A549 (cell line): ENCODE results near the gene UXS1.
A peak's percentile ranks its signal among the peaks of the same experiment; 100 is the strongest.

Source experiments
- CBX2 ChIP-seq: fragments of 200-600 bp; sonication (generic); IDR thresholded peaks from 2 replicates; pipeline ENCODE4 v1.6.1; 2016; ENCODE audit warnings: low read depth, mild to moderate bottlenecking, borderline replicate concordance
- CTCF ChIP-seq: fragments of >200 bp; sonication (Bioruptor Twin); formaldehyde crosslinking; IDR thresholded peaks from 3 replicates; pipeline ENCODE4 v1.5.1; 2016
- FOSB ChIP-seq: fragments of 250-450 bp; sonication (Bioruptor Pico); IDR thresholded peaks from 2 replicates; pipeline ENCODE4 v1.5.0; 2020; ENCODE audit warnings: mild to moderate bottlenecking, moderate library complexity
- FOSL2 ChIP-seq, 2 experiments: fragments of 450-650 bp in 1 of 2; fragments of >200 bp in 1 of 2; sonication (Bioruptor Twin) in 1 of 2; formaldehyde crosslinking; IDR thresholded peaks; 2 replicates each; pipeline versions ENCODE4 v1.5.0 to v1.6.1; 2016 to 2020; ENCODE audit warnings: mild to moderate bottlenecking in 1 of 2, moderate library complexity in 1 of 2
- MAFK ChIP-seq: fragments of 450-650 bp; IDR thresholded peaks from 2 replicates; pipeline ENCODE4 v1.6.1; 2014; ENCODE audit not compliant: partially characterized antibody
- MAZ ChIP-seq: fragments of 150-350 bp; IDR thresholded peaks from 2 replicates; pipeline ENCODE4 v1.6.1; 2014; ENCODE audit warnings: antibody characterized with exemption, low read depth, low read length, borderline replicate concordance
- NR3C1 ChIP-seq: fragments of >200 bp; sonication (Bioruptor Twin); formaldehyde crosslinking; IDR thresholded peaks from 3 replicates; pipeline ENCODE4 v1.6.1; 2017
- POLR2A ChIP-seq: IDR thresholded peaks from 2 replicates; pipeline ENCODE4 v1.6.1; 2012; ENCODE audit warnings: mild to moderate bottlenecking, low read length
- SMC3 ChIP-seq: fragments of >200 bp; sonication (Bioruptor Twin); formaldehyde crosslinking; IDR thresholded peaks from 3 replicates; pipeline ENCODE4 v1.6.1; 2018; ENCODE audit warnings: inconsistent platforms
- USF2 ChIP-seq: fragments of 450-650 bp; IDR thresholded peaks from 2 replicates; pipeline ENCODE4 v1.6.1; 2014; ENCODE audit warnings: antibody characterized with exemption
- ZSCAN20 ChIP-seq: fragments of 250-450 bp; sonication (Bioruptor Pico); IDR thresholded peaks from 2 replicates; pipeline ENCODE4 v1.8.0; 2022; ENCODE audit warnings: mild to moderate bottlenecking, moderate library complexity
- TF ChIP-seq, protein P1 (sequence below): fragments of 200-600 bp; sonication (generic); IDR thresholded peaks from 2 replicates; pipeline ENCODE4 v1.6.1; 2016; ENCODE audit warnings: antibody characterized with exemption, mild to moderate bottlenecking, moderate library complexity

- TF ChIP-seq NR3C1 (no peak), CTCF (peak; percentile 94), MAFK (no peak), POLR2A (no peak), MAZ (no peak), USF2 (no peak), ZSCAN20 (CRISPR knock-in tag) (no peak), CBX2 (no peak), FOSL2 (IDR thresholded peaks at IDR 0.05) (no peak), FOSL2 (CRISPR knock-in tag; IDR thresholded peaks at IDR 0.05) (peak; percentile 64), FOSB (CRISPR knock-in tag) (no peak), SMC3 (peak; percentile 83)
- TF ChIP-seq, protein P1, sequence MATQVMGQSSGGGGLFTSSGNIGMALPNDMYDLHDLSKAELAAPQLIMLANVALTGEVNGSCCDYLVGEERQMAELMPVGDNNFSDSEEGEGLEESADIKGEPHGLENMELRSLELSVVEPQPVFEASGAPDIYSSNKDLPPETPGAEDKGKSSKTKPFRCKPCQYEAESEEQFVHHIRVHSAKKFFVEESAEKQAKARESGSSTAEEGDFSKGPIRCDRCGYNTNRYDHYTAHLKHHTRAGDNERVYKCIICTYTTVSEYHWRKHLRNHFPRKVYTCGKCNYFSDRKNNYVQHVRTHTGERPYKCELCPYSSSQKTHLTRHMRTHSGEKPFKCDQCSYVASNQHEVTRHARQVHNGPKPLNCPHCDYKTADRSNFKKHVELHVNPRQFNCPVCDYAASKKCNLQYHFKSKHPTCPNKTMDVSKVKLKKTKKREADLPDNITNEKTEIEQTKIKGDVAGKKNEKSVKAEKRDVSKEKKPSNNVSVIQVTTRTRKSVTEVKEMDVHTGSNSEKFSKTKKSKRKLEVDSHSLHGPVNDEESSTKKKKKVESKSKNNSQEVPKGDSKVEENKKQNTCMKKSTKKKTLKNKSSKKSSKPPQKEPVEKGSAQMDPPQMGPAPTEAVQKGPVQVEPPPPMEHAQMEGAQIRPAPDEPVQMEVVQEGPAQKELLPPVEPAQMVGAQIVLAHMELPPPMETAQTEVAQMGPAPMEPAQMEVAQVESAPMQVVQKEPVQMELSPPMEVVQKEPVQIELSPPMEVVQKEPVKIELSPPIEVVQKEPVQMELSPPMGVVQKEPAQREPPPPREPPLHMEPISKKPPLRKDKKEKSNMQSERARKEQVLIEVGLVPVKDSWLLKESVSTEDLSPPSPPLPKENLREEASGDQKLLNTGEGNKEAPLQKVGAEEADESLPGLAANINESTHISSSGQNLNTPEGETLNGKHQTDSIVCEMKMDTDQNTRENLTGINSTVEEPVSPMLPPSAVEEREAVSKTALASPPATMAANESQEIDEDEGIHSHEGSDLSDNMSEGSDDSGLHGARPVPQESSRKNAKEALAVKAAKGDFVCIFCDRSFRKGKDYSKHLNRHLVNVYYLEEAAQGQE, result no peak
These were observed 89.6 kb downstream of the UXS1 start for GRCh38 chr2:106104332-106105062.
